Caco-2 (cell line): ENCODE measurements around the gene MCTP1. TPM values are rescaled to one million over a fixed set of nuclear protein-coding genes. Genes with fewer than 3 reads are reported as not detected.

ENCODE experiments used
- BruUV-seq: library from RNA; stranded (reverse); fragments of 400-500 nt; replicated peaks from 2 replicates; lab custom pipeline; 2021; lab: Mats Ljungman, UMichigan
- CTCF ChIA-PET: fragments of 300-600 bp; sonication (Branson Sonifier 250); formaldehyde crosslinking; loops from one replicate; lab custom pipeline; 2022; ENCODE audit warnings: antibody characterized with exemption; lab: Charles Lee
- POLR2A ChIA-PET: fragments of 300-600 bp; sonication (Branson Sonifier 250); formaldehyde crosslinking; loops from one replicate; lab custom pipeline; 2022; ENCODE audit warnings: antibody characterized with exemption; lab: Charles Lee
- DNase-seq, 2 experiments: peaks; one replicate each; pipeline versions ENCODE4 v3.0.0 to v3.0.0-alpha.2; 2020 to 2022
- H3K27me3 ChIP-seq: replicated peaks from 2 replicates; pipeline ENCODE4 v1.6.0; 2011; ENCODE audit warnings: low read length; ENCODE audit not compliant: control insufficient read depth, insufficient read depth
- H3K36me3 ChIP-seq: 2 replicates; pipeline ENCODE4 v1.5.1; 2011; ENCODE audit warnings: low read length; ENCODE audit not compliant: control insufficient read depth, insufficient read depth
- H3K4me1 ChIP-seq: fragments of 250-450 bp; sonication (Bioruptor Pico); 2 replicates; pipeline ENCODE4 v1.5.1; 2020; ENCODE audit warnings: mild to moderate bottlenecking
- H3K4me3 ChIP-seq: 2 replicates; pipeline ENCODE4 v1.5.1; 2011; ENCODE audit warnings: low read depth, mild to moderate bottlenecking, control low read depth, low read length
- H3K9me3 ChIP-seq: fragments of 250-450 bp; sonication (Bioruptor Pico); 2 replicates; pipeline ENCODE4 v1.5.1; 2020; ENCODE audit warnings: mild to moderate bottlenecking, moderate library complexity
- H3K27ac Mint-ChIP-seq: one replicate; pipeline ENCODE4 v1.8.0; 2022; ENCODE audit warnings: mixed read lengths; ENCODE audit not compliant: unreplicated experiment
- H3K27me3 Mint-ChIP-seq: one replicate; pipeline ENCODE4 v1.8.0; 2022; ENCODE audit warnings: mixed read lengths; ENCODE audit not compliant: insufficient read depth, unreplicated experiment
- H3K36me3 Mint-ChIP-seq: one replicate; pipeline ENCODE4 v1.8.0; 2022; ENCODE audit warnings: mild to moderate bottlenecking, mixed read lengths; ENCODE audit not compliant: insufficient read depth, unreplicated experiment
- H3K4me1 Mint-ChIP-seq: one replicate; pipeline ENCODE4 v1.8.0; 2022; ENCODE audit warnings: low read depth, mixed read lengths; ENCODE audit not compliant: unreplicated experiment
- H3K4me3 Mint-ChIP-seq: one replicate; pipeline ENCODE4 v1.8.0; 2022; ENCODE audit warnings: mild to moderate bottlenecking, moderate library complexity, mixed read lengths; ENCODE audit not compliant: unreplicated experiment
- H3K9me3 Mint-ChIP-seq: one replicate; pipeline ENCODE4 v1.8.0; 2022; ENCODE audit warnings: mixed read lengths; ENCODE audit not compliant: unreplicated experiment
- intact Hi-C: fragments of 100-400 bp; cut with micrococcal nuclease; formaldehyde crosslinking; loops from one replicate; pipeline ENCODE4 v1.10.0; 2022; ENCODE audit not compliant: unreplicated experiment
- total RNA-seq: library from RNA; stranded (reverse); gene quantifications from 2 replicates; pipeline ENCODE4 v1.2.3, GENCODE V29; 2022
- TF ChIP-seq, protein P1 (sequence below), 2 experiments: fragments of 200-600 bp in 1 of 2; IDR thresholded peaks; 1 replicate in 1 of 2; 2 replicates in 1 of 2; pipeline versions ENCODE4 v1.5.1 to v1.8.0; 2011 to 2022; ENCODE audit warnings: antibody characterized with exemption in 1 of 2, control low read depth in 1 of 2, inconsistent platforms in 1 of 2, low read depth in 1 of 2, low read length in 1 of 2, mild to moderate bottlenecking in 1 of 2, moderate library complexity in 1 of 2; ENCODE audit not compliant: insufficient read depth in 1 of 2, severe bottlenecking in 1 of 2, unreplicated experiment in 1 of 2

Gene MCTP1
- total RNA-seq, 1 experiment from 2014 or later: 3.2 TPM

DNA sequence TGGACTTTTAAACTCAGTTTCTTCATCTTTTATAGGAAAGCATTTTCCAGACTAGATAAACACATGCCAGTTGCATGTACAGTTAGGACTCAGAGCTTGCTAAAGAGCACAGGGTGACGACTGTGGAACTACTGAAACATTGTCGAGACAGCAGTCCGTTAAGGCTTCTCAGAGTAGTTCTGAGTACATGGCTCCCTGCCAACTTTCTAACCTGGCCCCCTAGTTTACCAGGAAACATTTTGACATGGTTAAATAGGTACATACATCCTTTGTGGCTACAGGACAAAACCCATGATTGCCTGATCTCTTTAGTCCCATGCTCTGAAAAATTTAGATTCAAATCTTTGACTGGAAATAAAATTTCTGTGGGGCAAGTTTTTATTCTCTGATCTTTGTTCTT, 536.7 kb downstream of the MCTP1 start:
- intact Hi-C loops: no loop called here
- DNase-seq: no peak
- no peaks in the 10 kb centered on the region for H3K9me3 ChIP-seq
- H3K27me3 ChIP-seq: no peaks in the 10 kb centered on the region
- TF ChIP-seq, protein P1, sequence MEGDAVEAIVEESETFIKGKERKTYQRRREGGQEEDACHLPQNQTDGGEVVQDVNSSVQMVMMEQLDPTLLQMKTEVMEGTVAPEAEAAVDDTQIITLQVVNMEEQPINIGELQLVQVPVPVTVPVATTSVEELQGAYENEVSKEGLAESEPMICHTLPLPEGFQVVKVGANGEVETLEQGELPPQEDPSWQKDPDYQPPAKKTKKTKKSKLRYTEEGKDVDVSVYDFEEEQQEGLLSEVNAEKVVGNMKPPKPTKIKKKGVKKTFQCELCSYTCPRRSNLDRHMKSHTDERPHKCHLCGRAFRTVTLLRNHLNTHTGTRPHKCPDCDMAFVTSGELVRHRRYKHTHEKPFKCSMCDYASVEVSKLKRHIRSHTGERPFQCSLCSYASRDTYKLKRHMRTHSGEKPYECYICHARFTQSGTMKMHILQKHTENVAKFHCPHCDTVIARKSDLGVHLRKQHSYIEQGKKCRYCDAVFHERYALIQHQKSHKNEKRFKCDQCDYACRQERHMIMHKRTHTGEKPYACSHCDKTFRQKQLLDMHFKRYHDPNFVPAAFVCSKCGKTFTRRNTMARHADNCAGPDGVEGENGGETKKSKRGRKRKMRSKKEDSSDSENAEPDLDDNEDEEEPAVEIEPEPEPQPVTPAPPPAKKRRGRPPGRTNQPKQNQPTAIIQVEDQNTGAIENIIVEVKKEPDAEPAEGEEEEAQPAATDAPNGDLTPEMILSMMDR (IDR thresholded peaks at IDR 0.05; ENCODE audit: insufficient read depth in 1 of 2, low read depth in 1 of 2, low read length in 1 of 2, severe bottlenecking in 1 of 2, unreplicated experiment in 1 of 2): no peak
- ChIA-PET CTCF (no interaction called here), POLR2A (no interaction called here)
- H3K4me1 Mint-ChIP-seq: peaks cover 2% of the 10 kb centered on the region
- no peaks in the 10 kb centered on the region for H3K36me3 Mint-ChIP-seq
- H3K36me3 ChIP-seq: no peaks in the 10 kb centered on the region
- H3K27ac Mint-ChIP-seq: no peak overlapping the region
- peaks cover 1% of the 10 kb centered on the region for H3K27me3 Mint-ChIP-seq
- no peak overlapping the region for H3K4me3 ChIP-seq
- no peaks in the 10 kb centered on the region for H3K4me1 ChIP-seq
- H3K4me3 Mint-ChIP-seq: no peak overlapping the region
- no TSS peak for BruUV-seq
- H3K9me3 Mint-ChIP-seq: no peaks in the 10 kb centered on the region

DNA sequence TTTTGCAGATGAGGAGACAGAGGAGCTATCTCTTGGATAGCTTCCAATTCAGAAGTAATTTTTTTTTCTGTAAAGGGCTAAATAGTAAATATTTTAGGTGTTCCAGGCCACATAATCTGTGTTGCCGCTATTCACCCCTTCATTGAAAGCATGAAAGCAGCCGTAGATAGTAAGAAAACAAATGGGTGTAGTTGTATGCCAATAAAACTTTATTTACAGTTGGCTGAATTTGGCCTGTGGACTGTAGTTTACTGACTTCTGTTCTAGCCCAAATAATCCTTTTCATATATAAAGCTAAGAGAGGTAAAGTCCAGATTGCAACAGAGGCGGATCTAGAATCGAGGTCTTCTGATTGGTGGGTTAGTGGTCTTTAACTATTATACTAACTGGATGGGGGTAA, 537.5 kb downstream of the MCTP1 start:
- Histone ChIP-seq H3K36me3 (no peaks in the 10 kb centered on the region), H3K9me3 (no peaks in the 10 kb centered on the region), H3K4me1 (no peaks in the 10 kb centered on the region), H3K4me3 (no peak overlapping the region), H3K27me3 (no peaks in the 10 kb centered on the region)
- no TSS peak for BruUV-seq
- intact Hi-C loops: no loop called here
- TF ChIP-seq, protein P1 (IDR thresholded peaks at IDR 0.05; ENCODE audit: insufficient read depth in 1 of 2, low read depth in 1 of 2, low read length in 1 of 2, severe bottlenecking in 1 of 2, unreplicated experiment in 1 of 2): no peak
- Mint-ChIP-seq H3K9me3 (no peaks in the 10 kb centered on the region), H3K27me3 (peaks cover 3% of the 10 kb centered on the region), H3K36me3 (no peaks in the 10 kb centered on the region), H3K4me3 (no peak overlapping the region), H3K27ac (no peak overlapping the region), H3K4me1 (peaks cover 6% of the 10 kb centered on the region)
- DNase-seq: no peak
- POLR2A ChIA-PET: no interaction called here
- CTCF ChIA-PET: no interaction called here

DNA sequence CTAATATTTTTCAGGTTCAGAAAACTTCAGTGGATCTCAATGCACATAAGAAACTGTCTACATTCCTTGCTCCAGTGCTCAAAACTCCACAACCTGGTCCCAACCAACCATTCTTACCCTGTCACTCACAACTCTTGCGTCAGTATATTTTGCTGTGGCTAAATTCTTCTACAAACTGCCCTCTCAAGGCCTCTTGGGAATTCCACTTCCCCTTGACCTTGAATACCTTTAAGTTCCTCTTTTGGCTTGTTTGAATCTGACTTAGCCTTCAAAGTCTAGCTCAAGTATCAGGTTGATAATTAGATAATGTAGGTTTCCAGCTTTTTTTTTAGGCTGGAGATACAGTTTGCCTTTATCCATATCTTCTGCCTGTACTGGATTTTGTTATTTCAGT, 538.2 kb downstream of the MCTP1 start:
- Histone ChIP-seq H3K4me1 (no peaks in the 10 kb centered on the region), H3K36me3 (no peaks in the 10 kb centered on the region), H3K4me3 (no peak overlapping the region), H3K9me3 (no peaks in the 10 kb centered on the region), H3K27me3 (no peaks in the 10 kb centered on the region)
- Mint-ChIP-seq H3K27me3 (peaks cover 3% of the 10 kb centered on the region), H3K27ac (no peak overlapping the region), H3K4me3 (no peak overlapping the region), H3K4me1 (peaks cover 6% of the 10 kb centered on the region), H3K36me3 (no peaks in the 10 kb centered on the region), H3K9me3 (no peaks in the 10 kb centered on the region)
- intact Hi-C loops: no loop called here
- ChIA-PET POLR2A (no interaction called here), CTCF (no interaction called here)
- DNase-seq: no peak
- BruUV-seq: no TSS peak
- TF ChIP-seq, protein P1 (IDR thresholded peaks at IDR 0.05; ENCODE audit: insufficient read depth in 1 of 2, low read depth in 1 of 2, low read length in 1 of 2, severe bottlenecking in 1 of 2, unreplicated experiment in 1 of 2): no peak
